ENCODE results near the gene CHMP4B.

CHMP4B gene

DNA sequence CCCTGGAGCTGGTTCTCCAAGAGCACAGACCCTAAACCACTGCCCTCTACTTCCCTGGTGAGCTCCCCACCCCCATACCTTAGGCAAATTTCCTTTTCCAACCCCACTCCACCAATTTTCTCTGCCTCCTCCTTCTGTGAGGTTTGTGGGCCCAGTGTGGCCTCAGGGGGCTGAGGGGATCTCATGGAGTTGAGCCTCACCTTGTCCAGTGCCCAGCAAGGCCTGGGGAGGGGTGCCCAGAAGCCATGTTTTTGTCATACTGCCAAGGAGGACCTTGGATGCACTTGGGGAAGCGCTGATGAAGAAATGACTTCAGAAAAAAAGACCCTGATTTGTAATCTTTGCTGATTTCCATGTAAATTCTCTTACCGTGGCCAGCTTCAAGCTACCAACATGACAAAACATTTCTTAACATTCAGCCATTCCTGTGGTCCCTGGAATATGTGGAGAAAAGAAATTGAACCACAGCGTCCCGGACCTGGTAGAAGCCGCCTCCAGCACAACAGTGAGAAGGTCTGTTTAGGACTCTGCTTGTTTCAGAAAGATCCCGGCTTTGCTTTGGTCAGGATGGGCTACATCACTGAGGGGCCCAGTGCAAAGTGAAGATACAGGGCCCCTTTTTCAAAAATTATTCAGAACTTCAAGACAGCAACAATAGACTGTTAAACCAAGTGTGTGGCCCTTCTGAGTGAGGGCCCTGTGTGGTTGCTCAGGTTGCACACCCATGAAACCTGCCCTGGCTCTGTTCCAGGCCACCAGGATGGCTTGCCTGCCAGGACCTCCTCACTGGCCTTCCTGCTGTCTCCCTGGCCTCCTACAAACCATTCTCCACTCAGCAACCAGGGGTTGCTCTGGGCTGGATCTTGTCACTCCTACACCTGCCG is 52.5 kb downstream of the CHMP4B start:
- no peak overlapping the region for H3K9ac ChIP-seq (ENCODE audit: low read length)
- no peaks in the 10 kb centered on the region for H3K36me3 ChIP-seq (ENCODE audit: control insufficient read depth, insufficient read depth, low read length)
- no peaks in the 10 kb centered on the region for H3K27me3 ChIP-seq (ENCODE audit: control insufficient read depth, insufficient read depth, low read length)
- no peaks in the 10 kb centered on the region for H3K9me3 ChIP-seq (ENCODE audit: control insufficient read depth, low read length)
- H3K4me3 ChIP-seq (ENCODE audit: low read length): no peak overlapping the region
- peaks cover 10% of the 10 kb centered on the region for H3K4me1 ChIP-seq (ENCODE audit: control insufficient read depth, insufficient read depth, low read length)

DNA sequence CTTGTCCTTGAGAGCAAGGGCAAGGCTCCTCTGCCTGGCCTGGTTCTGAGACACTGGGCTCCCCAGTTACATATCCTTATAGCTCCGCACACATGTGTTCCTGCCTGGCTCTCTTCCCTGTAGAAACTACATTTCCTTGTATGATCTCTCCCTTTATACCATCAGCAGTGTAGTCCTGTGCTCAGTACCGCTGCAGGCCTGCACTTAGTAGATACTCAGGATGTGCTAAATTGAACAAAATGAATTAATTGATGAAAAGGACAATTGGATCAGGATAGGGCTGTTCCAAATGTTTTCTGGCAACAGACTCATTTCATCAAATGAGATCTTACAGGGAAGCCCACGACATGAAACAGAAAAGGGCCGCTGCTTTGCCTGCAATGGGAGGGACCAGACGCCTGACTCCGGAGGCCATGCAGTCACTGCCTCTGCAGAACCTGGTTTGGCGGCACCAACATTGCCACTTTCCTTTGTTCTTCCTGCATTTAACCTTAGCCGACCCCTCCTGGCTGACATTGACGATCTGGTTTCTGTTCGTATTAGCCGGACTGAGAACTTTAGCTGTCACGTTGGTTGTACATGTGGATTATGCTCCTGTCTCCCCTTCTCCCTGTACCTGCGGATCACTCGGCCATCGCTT is 53.3 kb downstream of the CHMP4B start:
- Histone ChIP-seq H3K9me3 (ENCODE audit: control insufficient read depth, low read length) (no peaks in the 10 kb centered on the region), H3K27me3 (ENCODE audit: control insufficient read depth, insufficient read depth, low read length) (no peaks in the 10 kb centered on the region), H3K4me3 (ENCODE audit: low read length) (no peak overlapping the region), H3K9ac (ENCODE audit: low read length) (no peak overlapping the region), H3K4me1 (ENCODE audit: control insufficient read depth, insufficient read depth, low read length) (peaks cover 7% of the 10 kb centered on the region), H3K36me3 (ENCODE audit: control insufficient read depth, insufficient read depth, low read length) (no peaks in the 10 kb centered on the region)

- Histone ChIP-seq H3K4me1 (ENCODE audit: control insufficient read depth, insufficient read depth, low read length) (peaks cover 6% of the 10 kb centered on the region), H3K9ac (ENCODE audit: low read length) (no peak overlapping the region), H3K36me3 (ENCODE audit: control insufficient read depth, insufficient read depth, low read length) (no peaks in the 10 kb centered on the region), H3K27me3 (ENCODE audit: control insufficient read depth, insufficient read depth, low read length) (no peaks in the 10 kb centered on the region), H3K9me3 (ENCODE audit: control insufficient read depth, low read length) (no peaks in the 10 kb centered on the region), H3K4me3 (ENCODE audit: low read length) (no peak overlapping the region)
Measured at GRCh38 chr20:33865761-33866370, 54.7 kb downstream of the CHMP4B start.

- no peaks in the 10 kb centered on the region for H3K27me3 ChIP-seq (ENCODE audit: control insufficient read depth, insufficient read depth, low read length)
- H3K36me3 ChIP-seq (ENCODE audit: control insufficient read depth, insufficient read depth, low read length): no peaks in the 10 kb centered on the region
- H3K4me1 ChIP-seq (ENCODE audit: control insufficient read depth, insufficient read depth, low read length): peaks cover 11% of the 10 kb centered on the region
- H3K9me3 ChIP-seq (ENCODE audit: control insufficient read depth, low read length): no peaks in the 10 kb centered on the region
- no peak overlapping the region for H3K4me3 ChIP-seq (ENCODE audit: low read length)
- H3K9ac ChIP-seq (ENCODE audit: low read length): no peak overlapping the region
Measured at GRCh38 chr20:33866398-33867100, 55.4 kb downstream of the CHMP4B start.

- H3K9me3 ChIP-seq (ENCODE audit: control insufficient read depth, low read length): no peaks in the 10 kb centered on the region
Measured at GRCh38 chr20:33868042-33868441, 56.9 kb downstream of the CHMP4B start.

DNA sequence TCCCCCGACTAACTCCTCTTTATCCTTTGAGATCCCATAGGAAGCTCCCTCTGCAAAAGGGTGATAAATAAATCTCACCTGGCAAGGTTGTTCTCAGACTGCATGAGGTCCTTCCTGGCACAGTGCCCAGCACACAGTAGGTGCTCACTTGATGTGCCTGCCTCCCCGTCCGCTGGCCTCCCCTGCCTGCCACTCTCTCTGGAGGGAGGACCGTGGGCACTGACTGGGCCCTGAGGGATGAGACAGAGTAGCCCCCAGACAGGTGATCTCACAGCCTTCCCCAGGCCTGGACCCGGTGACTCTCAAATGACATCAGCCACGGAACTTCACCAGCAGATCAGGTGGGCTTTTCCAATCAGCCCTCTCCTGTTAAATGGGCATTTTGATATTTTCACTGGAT is 57.4 kb downstream of the CHMP4B start:
- Histone ChIP-seq H3K36me3 (ENCODE audit: control insufficient read depth, insufficient read depth, low read length) (no peaks in the 10 kb centered on the region), H3K4me1 (ENCODE audit: control insufficient read depth, insufficient read depth, low read length) (peaks cover 7% of the 10 kb centered on the region), H3K9ac (ENCODE audit: low read length) (no peak overlapping the region), H3K4me3 (ENCODE audit: low read length) (no peak overlapping the region), H3K27me3 (ENCODE audit: control insufficient read depth, insufficient read depth, low read length) (no peaks in the 10 kb centered on the region), H3K9me3 (ENCODE audit: control insufficient read depth, low read length) (no peaks in the 10 kb centered on the region)

More at GRCh38 chr20:33868042-33868441, 56.9 kb downstream of the CHMP4B start:
- H3K27me3 ChIP-seq (ENCODE audit: control insufficient read depth, insufficient read depth, low read length): no peaks in the 10 kb centered on the region
- peaks cover 7% of the 10 kb centered on the region for H3K4me1 ChIP-seq (ENCODE audit: control insufficient read depth, insufficient read depth, low read length)
- no peak overlapping the region for H3K4me3 ChIP-seq (ENCODE audit: low read length)
- no peaks in the 10 kb centered on the region for H3K36me3 ChIP-seq (ENCODE audit: control insufficient read depth, insufficient read depth, low read length)
- H3K9ac ChIP-seq (ENCODE audit: low read length): no peak overlapping the region

DNA sequence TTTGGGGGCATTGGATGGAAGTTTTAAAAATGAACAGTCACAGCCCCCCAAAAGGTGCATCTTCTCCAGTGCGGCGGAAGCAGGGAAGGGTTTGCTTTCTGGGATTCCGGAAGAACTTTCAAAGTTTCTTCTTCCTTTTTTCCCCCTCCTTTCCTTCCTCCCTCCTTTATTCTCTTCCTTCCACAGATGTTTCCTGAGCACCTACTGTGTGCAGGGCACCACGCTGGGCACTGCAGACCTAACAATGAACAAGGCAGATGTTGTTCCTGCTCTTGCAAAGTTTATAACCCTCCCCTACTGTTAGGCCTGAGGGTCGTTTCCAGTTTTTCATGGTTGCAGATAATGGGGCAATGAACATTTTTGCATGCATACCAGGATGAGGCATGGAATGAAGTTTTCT is 58.1 kb downstream of the CHMP4B start:
- peaks cover 7% of the 10 kb centered on the region for H3K4me1 ChIP-seq (ENCODE audit: control insufficient read depth, insufficient read depth, low read length)
- H3K4me3 ChIP-seq (ENCODE audit: low read length): no peak overlapping the region
- H3K36me3 ChIP-seq (ENCODE audit: control insufficient read depth, insufficient read depth, low read length): no peaks in the 10 kb centered on the region
- no peaks in the 10 kb centered on the region for H3K9me3 ChIP-seq (ENCODE audit: control insufficient read depth, low read length)
- no peak overlapping the region for H3K9ac ChIP-seq (ENCODE audit: low read length)
- H3K27me3 ChIP-seq (ENCODE audit: control insufficient read depth, insufficient read depth, low read length): no peaks in the 10 kb centered on the region

- Histone ChIP-seq H3K4me1 (ENCODE audit: control insufficient read depth, insufficient read depth, low read length) (peaks cover 7% of the 10 kb centered on the region), H3K36me3 (ENCODE audit: control insufficient read depth, insufficient read depth, low read length) (no peaks in the 10 kb centered on the region), H3K27me3 (ENCODE audit: control insufficient read depth, insufficient read depth, low read length) (no peaks in the 10 kb centered on the region), H3K9me3 (ENCODE audit: control insufficient read depth, low read length) (no peaks in the 10 kb centered on the region), H3K4me3 (ENCODE audit: low read length) (no peak overlapping the region), H3K9ac (ENCODE audit: low read length) (no peak overlapping the region)
Measured at GRCh38 chr20:33871362-33871761, 60.2 kb downstream of the CHMP4B start.

DNA sequence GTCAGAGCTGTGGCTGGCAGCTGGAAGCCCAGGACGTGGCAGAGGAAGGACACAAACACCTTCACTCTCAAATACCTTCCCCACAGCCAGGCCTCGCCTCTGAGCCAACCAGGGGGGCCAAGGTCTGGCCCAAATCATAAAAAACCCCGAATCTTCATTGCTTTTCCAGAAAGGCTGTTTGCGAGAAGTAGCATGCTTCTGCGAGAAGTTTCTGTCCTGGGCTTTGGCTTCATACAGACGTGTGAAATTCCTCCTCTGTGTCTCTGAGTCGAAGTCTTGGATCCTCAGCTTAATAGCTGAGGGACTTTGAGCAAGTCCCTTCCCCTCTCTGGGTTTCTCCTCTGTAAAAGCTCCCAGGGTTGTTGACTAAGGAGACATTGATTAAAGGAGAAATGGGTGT is 63.0 kb downstream of the CHMP4B start:
- H3K36me3 ChIP-seq (ENCODE audit: control insufficient read depth, insufficient read depth, low read length): no peaks in the 10 kb centered on the region
- no peak overlapping the region for H3K4me3 ChIP-seq (ENCODE audit: low read length)
- H3K9ac ChIP-seq (ENCODE audit: low read length): no peak overlapping the region
- H3K9me3 ChIP-seq (ENCODE audit: control insufficient read depth, low read length): no peaks in the 10 kb centered on the region
- peaks cover 7% of the 10 kb centered on the region for H3K4me1 ChIP-seq (ENCODE audit: control insufficient read depth, insufficient read depth, low read length)
- no peaks in the 10 kb centered on the region for H3K27me3 ChIP-seq (ENCODE audit: control insufficient read depth, insufficient read depth, low read length)

DNA sequence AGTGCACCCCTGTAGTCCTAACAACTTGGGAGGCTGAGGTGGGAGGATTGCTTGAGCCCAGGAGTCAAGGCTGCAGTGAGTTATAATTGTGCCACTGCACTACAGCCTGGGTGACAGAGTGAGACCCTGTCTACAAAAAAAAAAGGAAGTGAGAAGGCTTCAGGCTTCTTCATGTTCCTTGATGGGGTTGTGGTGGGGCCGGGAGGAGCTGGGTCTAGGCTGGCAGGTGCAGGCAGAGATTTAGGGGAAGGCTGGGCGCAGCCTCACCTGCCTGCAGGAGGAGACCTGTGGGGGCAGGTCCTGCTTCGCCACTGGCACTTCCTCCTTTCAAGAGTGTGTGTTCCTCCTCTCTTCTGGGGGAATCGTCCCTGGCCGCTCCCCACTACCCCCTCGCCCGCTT is 63.9 kb downstream of the CHMP4B start:
- Histone ChIP-seq H3K9me3 (ENCODE audit: control insufficient read depth, low read length) (no peaks in the 10 kb centered on the region), H3K4me1 (ENCODE audit: control insufficient read depth, insufficient read depth, low read length) (peaks cover 7% of the 10 kb centered on the region), H3K27me3 (ENCODE audit: control insufficient read depth, insufficient read depth, low read length) (no peaks in the 10 kb centered on the region), H3K36me3 (ENCODE audit: control insufficient read depth, insufficient read depth, low read length) (no peaks in the 10 kb centered on the region), H3K4me3 (ENCODE audit: low read length) (no peak overlapping the region), H3K9ac (ENCODE audit: low read length) (no peak overlapping the region)

DNA sequence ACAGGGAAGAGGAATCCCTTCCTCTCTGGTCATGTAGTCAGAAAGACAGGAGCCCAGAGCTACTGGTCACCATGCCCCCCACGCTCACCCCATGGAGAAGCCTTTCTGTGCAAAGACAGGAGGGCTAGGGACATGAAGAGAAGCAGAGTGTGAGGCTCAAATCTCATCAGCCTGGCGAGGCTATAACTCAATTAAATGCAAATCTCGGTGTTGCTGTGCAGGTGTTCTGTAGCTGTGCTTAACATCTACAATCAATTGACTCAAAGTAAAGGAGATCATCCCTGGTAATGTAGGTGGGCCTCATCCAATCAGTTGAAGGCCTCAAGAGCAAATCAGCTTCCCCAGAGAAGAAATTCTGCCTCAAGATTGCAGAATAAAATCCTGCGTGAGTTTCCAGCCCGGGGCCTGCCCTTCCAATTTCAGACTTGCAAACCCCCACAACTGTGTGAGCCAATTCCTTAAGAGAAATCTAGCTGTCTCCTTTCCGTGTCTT is 64.4 kb downstream of the CHMP4B start:
- Histone ChIP-seq H3K4me3 (ENCODE audit: low read length) (no peak overlapping the region), H3K27me3 (ENCODE audit: control insufficient read depth, insufficient read depth, low read length) (no peaks in the 10 kb centered on the region), H3K9ac (ENCODE audit: low read length) (no peak overlapping the region), H3K36me3 (ENCODE audit: control insufficient read depth, insufficient read depth, low read length) (no peaks in the 10 kb centered on the region), H3K9me3 (ENCODE audit: control insufficient read depth, low read length) (no peaks in the 10 kb centered on the region), H3K4me1 (ENCODE audit: control insufficient read depth, insufficient read depth, low read length) (peaks cover 7% of the 10 kb centered on the region)

Measured in mucosa of stomach (tissue), 1 donor.